ENCODE data around the gene SHISAL2A.

Gene SHISAL2A

DNA sequence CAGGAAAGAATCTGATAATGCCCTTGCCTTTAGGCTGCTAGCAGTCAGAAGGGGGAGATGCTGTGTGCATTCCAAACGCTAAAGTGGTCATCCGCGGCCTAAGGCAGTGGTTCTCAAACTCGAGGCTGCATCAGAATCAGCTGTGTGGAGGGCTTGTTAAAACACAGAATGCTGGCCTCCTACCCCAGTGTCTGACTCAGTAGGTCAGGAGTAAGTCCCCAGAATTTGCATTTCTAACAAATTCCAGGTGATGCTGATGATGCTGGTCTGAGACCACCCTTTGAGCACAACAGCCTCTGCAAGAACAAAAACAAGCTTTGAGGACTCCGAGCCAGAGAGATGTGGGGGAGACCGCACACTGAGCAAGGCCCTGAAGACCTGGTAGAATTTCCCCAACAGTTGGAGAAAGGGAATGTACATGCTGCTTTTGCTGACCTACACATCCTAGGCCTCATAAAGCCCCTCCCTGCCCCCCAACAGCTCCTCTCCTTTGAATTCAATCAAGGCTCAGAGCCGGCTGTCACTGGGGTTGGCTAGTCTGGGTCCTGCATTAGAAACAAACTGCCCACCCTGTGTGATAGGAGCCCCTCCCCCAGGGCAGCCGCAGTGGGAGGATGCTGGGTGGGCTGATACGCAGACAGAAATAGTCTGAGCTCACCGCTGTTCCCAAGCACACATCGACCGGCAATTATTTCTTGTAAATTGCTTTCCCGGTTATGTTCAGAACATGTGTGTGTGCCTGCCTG is 27.1 kb downstream of the SHISAL2A start:
- no peak for DNase-seq (ENCODE audit: low read depth in 2 of 2)

DNA sequence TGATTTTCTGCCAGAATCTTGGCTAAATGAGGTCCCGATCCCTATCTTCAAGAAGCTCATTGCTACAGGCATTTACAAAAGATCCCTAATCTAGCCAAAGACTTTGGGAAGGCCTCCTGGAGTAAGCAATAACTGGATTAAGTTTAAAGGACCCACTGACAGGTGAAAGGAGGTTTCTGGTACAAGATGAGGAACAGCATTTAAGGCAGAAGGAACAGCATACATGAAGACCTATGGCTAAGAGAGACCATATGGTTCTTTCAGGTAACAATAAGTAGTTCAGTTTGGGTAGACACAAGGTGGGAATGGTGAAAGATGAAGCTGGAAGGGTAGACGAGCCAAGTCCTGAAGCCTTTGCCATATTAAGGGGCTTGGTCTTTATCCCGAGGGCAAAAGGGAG is 27.8 kb downstream of the SHISAL2A start:
- DNase-seq (ENCODE audit: low read depth in 2 of 2) = no peak

DNA sequence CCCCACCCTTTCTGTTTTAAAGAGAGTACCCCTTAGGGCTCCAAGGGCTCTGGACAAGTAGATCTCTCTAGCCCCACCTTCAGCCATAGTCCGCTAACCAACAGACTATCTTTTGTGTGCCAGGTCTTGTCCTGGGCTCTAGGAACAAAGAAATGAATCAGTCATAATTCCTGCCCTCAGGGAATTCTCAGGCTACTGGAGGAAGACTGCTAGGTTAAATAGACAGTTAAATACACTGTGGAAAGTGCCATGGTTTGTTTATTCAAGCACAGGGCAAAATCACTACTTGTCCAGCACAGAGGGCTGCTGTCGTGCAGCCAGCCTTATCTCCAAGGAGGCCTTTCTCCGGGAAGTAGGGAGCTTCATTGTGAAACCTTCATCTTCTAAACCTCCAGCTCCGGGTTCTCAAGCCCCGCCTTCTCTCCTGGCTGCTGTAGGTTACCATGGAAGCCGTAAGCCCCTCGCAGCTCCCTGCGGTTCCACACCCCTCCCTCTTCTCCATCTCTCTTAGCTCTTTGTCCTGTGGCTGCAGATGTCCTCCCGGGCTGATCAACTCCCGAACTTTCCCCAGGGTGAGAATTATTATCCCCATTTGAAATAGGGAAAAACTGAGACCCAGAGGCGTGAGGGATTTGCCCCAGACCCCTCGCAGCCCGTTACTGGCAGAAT is 29.8 kb downstream of the SHISAL2A start:
- DNase-seq (ENCODE audit: low read depth in 2 of 2) = no peak

DNA sequence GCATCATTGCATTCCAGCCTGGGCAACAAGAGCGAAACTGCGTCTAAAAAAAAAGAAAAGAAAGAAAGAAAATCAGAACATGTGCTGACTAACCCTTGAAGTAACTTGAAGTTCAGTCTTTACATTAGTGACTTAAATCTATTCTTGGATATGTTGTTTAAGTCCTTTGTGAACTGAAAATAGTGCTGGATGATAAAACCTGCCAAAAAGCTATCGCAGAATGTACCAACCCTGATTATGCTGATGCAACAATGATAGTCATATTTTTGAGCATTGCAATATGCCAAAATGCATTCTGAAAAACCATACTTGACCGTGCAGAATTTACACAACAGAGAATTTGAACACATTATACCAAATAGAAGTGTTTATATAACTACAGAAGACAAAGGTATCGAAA is 30.7 kb downstream of the SHISAL2A start:
- DNase-seq (ENCODE audit: low read depth in 2 of 2) = no peak

DNA sequence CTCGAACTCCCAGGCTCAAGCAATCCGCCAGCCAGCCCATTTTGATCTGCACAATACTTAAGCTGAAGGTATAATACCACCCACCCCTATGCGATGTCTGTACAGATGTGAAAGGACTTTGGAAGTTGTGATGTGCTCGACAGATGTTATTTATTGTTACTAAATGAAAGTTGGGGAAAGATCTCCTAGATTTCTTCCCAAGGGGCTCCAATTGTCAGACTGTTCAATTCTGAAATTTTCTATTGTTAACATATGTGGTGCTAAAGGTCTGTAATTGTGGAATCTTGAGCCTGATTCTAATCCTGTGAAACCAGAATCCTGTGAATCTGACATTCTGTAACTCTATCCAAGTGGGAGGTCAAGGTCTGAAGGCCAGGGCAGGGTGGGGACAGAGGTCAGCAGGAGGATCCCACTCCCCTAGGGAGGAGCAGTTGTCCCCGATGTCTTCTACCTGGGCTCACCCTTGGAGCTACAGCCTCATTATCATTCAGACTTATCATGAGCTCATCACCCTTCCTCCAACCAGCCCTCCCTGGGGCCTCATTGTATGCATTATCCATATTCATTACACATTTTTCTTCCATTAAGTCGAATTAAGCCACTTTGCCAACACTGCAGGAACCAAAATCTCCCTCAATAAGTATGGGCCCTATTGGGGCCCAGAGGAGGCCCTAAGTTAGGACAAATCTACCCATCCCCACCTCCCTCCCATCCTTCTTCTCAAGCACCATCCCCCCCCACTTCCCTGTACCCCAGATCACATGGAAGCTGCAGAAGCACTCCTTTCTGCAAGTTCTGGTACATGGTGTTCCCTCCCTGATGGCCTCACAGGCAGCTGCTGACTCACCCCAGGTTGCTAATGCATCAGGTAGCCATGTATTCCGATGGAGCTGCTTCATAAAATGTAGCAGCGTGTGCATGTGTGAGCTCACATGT is 32.3 kb downstream of the SHISAL2A start:
- no peak for DNase-seq (ENCODE audit: low read depth in 2 of 2)

DNA sequence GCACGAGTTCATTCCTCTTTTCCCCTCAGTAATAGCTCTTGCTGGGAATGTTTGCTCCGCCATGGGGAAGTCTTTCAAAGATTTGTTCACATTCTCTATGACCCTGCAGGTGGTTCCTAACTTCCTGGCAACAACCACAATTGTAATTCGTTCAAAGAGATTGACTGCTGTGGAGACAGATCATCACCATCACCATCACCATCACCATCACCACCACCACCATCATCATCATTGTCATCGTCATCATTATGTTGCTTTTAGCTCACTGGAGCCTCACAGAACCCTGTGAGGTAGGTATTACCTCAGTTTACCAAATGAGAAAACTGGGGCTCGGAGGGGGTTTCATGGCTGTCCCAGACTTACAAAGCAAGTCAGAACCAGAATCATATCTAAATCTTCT is 34.3 kb downstream of the SHISAL2A start:
- DNase-seq (ENCODE audit: low read depth in 2 of 2) = no peak

DNA sequence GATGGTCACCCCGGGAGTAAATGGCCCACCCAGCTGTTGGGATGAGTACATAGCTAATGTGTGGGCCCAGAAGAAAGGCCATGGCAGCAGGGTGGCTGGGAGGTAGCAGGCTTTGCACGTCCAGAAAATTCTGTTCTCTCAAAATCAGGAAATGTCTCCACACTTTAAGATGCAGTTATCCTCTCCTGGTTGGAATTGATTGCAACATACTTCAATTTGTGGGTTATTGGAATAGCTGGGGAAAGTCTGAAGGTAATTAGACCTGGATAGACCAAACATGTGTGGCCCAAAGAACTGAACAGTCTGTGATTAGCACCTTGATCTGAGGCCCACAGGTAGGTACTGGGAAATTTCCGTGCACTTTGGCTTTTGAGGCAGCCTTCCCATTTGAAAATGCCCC is 35.0 kb downstream of the SHISAL2A start:
- no peak for DNase-seq (ENCODE audit: low read depth in 2 of 2)

DNA sequence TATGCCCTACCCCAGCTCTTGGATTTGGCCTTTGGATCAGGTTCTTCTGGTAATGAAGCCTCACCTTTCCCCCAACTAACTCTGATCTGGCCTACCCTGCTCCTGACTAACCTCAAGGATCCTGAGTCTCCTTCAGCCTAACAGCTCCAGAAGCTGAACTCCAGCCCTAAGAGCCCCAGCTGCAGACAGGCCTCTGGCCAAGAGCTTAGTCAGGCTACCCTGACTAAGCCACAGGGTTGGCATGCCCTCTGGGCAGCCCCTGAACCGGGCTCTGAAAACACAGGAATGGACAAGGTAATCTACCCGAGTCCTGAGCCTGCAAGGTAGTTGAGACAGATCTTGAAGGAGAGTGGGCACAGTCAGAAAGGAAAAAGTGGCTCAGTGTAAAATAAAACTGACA is 35.7 kb downstream of the SHISAL2A start:
- DNase-seq (ENCODE audit: low read depth in 2 of 2) = no peak

DNA sequence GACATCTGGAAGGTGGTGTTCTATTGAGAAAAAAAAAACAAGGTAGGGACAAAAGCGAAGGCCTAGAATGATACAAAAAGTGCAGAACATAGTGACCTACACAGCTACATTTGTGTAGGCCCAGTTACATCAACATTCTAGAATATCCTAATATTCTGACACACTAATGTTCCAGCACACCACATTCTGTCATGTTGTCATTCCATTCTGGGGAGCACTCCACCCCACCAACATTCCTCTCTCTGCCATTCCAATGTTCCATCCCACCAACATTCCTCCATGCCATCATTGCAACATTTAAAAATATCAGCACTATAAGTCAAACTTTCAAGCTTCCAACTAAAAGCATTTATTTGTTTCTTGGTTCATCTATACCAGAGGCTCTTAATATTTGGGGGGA is 36.7 kb downstream of the SHISAL2A start:
- DNase-seq (ENCODE audit: low read depth in 2 of 2) = no peak

DNA sequence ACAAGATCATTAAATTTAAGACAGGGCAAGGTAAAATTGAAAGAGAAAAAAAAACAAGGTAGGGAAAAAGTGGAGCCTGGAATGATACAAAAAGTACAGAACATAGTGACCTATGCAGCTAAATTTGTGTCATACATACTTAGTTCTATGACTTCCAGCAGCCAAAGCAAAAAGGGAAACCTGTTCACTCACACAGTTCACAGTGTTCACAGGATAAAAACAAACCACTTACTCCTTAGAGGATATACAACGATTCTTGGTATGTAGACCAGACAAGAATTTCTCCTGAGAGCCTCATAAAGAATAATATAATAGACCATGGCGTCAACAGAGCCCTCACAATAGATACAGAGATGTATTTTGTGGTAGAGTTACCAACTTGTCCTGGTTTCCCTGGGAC is 37.6 kb downstream of the SHISAL2A start:
- no peak for DNase-seq (ENCODE audit: low read depth in 2 of 2)

DNA sequence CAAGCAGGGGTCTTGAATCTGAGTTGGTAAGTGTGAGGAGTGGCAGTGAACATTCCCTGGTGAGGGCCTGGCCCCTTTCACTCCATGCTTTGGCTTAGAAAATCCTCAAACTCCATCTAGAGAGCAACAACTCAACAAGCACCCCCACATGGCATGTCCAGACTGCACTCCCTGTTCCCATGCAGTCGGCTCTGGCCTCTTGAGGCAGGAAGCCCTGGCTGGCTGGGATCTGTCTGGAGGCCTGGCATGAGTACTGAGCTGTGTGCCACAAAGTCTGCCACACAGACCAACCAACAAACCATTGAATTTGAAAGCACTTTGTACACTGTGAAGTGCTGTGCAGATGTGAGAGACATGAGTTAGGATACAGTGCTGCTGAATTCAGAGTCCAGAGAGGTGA is 40.0 kb downstream of the SHISAL2A start:
- no peak for DNase-seq (ENCODE audit: low read depth in 2 of 2)

DNA sequence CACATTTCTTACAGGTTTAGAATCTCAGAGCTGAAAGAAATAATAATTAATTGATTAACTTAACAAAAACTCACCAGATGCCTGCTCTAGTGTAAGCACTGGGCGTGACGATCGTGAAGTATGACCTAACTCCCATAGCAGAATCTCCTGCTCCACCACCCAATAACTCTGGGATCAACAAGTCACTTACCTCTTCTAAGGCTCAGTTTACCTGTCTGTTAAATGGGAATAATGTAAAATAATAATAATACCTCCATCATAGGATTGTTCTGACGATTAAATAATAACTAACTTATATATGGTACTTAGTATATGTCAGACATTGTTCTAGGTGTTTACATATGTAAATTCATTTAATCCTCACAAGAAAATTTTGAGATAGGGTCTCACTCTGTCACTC is 40.5 kb downstream of the SHISAL2A start:
- DNase-seq (ENCODE audit: low read depth in 2 of 2) = no peak

DNA sequence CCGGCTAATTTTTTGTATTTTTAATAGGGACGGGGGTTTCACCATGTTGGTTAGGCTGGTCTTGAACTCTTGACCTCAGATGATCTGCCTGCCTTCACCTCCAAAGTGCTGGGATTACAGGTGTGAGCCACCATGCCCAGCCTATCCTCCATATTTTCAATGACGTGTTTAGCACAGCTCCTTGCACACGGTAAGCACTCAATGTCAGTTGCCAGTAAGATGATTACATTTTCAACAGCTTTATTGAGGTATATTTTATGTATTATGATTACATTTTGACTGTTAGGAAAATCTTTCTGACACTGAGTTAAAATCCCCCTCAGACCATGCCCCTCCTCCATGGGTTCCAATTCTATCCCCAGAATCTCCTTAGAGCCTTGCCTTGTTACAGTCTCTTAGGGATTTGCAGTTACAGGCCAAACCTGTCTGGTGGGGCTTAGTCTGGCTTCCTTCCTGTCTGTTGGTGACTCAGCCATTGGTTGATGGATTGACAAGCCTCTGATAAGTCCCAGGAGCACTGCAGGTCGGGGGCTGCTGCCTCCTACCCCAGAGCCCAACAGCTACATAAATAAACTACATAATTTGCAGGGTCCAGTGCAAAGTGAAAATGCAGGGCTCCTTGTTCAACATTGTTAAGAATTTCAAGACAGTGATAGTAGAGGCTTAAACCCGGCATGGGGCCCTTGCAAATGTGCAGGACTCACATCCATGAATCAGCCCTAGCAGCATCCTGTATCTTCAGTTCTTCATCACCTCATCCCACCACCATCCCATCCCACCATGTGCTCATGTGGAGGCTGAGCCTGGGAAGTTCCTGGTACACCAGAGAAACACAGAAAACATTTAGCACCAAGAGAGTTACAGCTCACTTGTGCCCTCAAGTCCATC is 41.8 kb downstream of the SHISAL2A start:
- no peak for DNase-seq (ENCODE audit: low read depth in 2 of 2)

DNA sequence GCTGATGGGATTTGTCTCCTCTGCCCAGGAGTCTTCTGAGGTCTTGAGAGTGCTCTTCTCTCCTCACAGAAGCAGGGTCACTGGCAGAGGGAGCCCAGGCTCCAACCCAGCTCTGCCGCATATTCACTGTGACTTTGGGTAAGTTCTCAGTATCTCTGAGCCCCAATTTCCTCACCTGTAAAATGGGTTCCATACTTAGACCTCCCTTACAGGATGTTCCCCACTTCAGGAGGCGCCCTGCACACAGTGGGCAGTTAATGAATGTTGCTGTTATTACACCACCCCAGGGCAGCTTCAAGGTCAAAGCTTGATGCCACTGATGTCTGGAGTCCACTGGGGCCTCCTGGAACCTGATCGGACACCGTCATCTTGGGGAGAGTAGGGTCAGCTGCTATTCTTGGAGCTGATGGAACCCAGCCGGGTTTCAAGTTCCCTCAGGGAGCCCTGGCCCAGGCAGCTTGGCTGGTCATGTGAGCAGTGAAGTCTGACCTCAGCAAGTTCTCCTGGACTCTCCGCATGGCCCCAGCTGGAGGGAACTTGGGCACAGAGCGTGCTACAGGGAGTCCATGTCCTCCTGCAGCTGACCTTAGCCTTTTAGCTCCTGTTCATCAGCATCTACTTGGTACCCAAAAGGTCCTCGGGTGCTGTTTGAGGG is 43.4 kb downstream of the SHISAL2A start:
- DNase-seq (ENCODE audit: low read depth in 2 of 2) = no peak

DNA sequence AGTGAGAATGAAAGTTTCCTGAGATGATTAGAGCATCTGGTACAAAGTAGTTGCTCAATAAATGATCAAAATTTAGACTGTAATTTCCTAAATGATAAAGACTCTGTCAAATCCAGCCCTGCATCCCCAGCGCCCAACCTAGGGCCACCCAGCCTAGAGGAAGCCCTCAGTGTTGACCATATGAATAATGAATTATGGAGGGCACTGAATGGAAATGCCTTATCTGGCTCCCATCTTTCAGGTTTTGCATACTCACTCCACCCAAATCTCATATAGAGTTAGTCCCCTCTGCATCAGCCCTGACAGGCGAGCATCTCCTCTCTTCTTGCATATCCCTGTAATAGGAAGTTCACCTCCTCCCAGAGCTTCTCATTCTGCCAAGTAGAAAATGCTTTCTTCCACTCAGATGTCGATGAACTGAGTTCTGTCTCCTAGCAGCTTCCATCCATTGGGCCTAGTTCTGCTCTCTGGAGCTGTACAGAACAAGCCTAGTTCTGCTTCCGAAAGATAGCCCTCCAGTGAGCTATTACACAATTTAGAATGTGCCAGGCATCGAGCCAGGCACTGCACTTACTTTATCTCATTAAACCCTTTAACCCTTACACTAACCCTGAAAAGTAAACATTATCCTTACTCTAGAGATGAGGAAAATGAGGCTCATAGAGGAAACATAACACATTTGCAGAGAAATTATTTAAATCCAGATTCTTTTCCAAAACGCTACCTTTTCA is 44.3 kb downstream of the SHISAL2A start:
- DNase-seq (ENCODE audit: low read depth in 2 of 2) = no peak

DNA sequence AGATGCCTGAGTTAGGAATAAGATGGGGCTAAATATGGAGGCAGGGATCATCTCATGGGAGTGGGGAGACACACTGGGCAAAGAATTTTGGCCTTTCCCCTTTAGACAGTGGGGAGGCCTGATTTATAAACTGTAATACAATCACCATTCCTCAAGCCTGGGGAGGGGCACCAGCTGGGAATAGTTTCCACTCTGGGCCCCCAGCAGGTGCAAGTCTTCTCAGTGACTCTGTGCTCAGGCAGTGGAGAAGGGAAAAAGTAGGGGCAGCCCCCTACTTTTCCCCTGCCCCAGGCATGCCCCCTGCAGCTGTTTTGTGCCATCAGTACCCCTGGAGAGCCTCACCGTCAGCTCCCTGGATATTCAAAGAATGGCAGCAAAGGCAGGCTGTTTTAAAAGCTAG is 46.1 kb downstream of the SHISAL2A start:
- DNase-seq (ENCODE audit: low read depth in 2 of 2) = no peak

DNA sequence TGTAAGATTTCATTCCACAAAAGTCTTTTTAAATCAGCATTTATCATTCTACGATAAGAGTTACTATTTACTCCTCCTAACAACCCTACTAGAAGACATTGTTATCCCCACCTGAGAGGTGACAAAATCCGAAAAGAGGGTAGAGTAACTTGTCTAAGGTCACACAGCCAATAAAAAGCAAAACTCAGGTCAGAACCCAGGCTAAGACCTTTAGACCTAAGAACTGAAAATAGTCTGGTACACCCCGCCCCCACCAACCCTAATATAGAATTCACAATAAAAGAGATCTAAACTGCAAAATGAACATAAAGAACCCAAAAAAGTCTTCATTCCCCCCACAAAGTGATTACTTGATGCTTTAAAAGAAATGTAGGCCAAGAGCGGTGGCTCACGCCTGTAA is 46.5 kb downstream of the SHISAL2A start:
- no peak for DNase-seq (ENCODE audit: low read depth in 2 of 2)

DNA sequence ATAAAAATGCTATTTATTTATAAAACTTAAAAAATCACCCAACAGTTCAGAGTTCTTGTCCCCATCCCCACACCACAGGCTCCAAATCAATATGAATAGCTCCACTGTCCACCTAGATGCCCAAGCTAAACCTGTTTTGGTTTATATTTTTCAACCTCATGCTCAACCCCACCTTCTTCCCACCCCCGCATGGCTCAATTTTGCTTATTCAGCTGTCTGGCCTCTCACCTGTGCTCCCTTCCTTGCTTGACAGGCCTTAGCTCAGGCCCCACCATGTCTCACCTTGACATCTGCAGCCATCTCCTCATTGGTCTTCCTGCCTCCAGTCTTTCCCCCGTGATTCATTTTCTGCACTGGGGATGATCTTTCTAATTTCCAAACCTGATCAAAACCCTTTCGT is 47.4 kb downstream of the SHISAL2A start:
- no peak for DNase-seq (ENCODE audit: low read depth in 2 of 2)

DNA sequence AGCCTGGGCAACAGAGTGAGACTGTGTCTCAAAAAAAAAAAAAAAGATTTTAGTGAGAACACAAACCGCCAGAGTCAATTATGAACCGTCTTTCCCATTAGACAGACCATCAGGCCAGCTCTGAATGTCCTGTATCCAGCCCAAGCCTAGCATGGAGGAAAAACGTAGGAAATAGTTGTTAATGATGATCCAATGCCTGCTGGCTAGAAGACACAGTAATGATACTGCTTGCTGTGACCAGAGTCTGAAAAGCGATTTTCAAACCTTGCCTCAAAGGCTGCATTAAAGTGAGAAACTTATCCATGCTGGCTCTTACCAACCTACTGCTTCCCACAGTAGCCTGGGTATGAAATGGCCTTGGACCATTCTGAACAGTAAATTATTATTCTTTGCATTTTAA is 48.2 kb downstream of the SHISAL2A start:
- DNase-seq (ENCODE audit: low read depth in 2 of 2) = no peak

DNA sequence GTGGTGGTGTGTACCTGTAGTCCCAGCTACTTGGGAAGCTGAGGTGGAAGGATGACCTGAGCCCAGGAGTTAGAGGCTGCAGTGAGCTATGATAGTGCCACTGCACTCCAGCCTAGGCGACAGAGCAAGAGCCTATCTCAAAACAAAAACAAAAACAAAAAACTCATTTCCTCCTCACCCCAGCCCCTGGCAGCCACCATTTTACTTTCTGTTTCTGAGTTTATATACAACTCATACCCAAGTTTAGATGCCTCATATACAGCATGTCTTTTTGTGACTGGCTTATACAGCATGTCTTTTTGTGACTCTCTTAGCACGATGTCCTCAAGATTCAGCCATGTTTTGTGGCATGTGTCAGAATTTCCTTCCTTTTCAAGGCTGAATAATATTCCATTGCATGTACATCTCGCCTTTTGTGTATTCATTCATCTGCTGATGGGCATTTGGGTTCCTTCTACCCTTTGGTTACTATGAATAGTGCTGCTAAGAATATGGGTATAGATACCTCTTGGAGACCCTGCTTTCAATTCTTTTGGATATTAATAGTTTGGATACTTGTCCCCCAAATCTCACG is 50.5 kb downstream of the SHISAL2A start:
- no peak for DNase-seq (ENCODE audit: low read depth in 2 of 2)
